Adrenal gland (tissue), 12 donors: ENCODE results near the gene RAB6B. TPM values are rescaled to one million over a fixed set of nuclear protein-coding genes. Genes with fewer than 3 reads are reported as not detected.

Source experiments
- DNase-seq, 7 donors: peaks; one replicate each; pipeline ENCODE4 v3.0.0-alpha.2; 2019 to 2020
- H3K27ac ChIP-seq, 5 donors: fragments of 200-600 bp; sonication (generic) in 4 of 5; 1 replicate in 3 of 5; 2 replicates in 2 of 5; pipeline versions ENCODE4 v1.5.1 to v1.8.0; 2016 to 2020; ENCODE audit warnings: mild to moderate bottlenecking in 1 of 5
- H3K27me3 ChIP-seq: fragments of 200-600 bp; 2 replicates; pipeline ENCODE4 v1.8.0; 2021
- H3K36me3 ChIP-seq, 2 donors: fragments of 200-600 bp; replicated peaks in 1 of 2; 1 replicate in 1 of 2; 2 replicates in 1 of 2; pipeline versions ENCODE4 v1.5.1 to v1.8.0; 2018 to 2022
- H3K4me1 ChIP-seq, 2 donors: fragments of 200-600 bp; replicated peaks in 1 of 2; 1 replicate in 1 of 2; 2 replicates in 1 of 2; pipeline versions ENCODE4 v1.5.1 to v1.8.0; 2018 to 2021
- H3K4me3 ChIP-seq, 4 donors: fragments of 200-600 bp; sonication (generic) in 3 of 4; one replicate each; pipeline ENCODE4 v1.5.1; 2016 to 2018
- H3K9me3 ChIP-seq, 3 donors: fragments of 200-600 bp; sonication (generic) in 1 of 3; replicated peaks in 1 of 3; 1 replicate in 2 of 3; 2 replicates in 1 of 3; pipeline versions ENCODE4 v1.5.1 to v1.8.0; 2016 to 2021
- CTCF ChIP-seq, 6 experiments: fragments of 450-650 bp in 4 of 6; fragments of 200-600 bp in 2 of 6; sonication (generic) in 1 of 6; IDR thresholded peaks; 1 replicate in 5 of 6; 2 replicates in 1 of 6; pipeline versions ENCODE4 v1.5.1 to v1.8.0; 2016 to 2021; ENCODE audit warnings: antibody characterized with exemption in 6 of 6, mild to moderate bottlenecking in 2 of 6, moderate library complexity in 1 of 6
- POLR2A ChIP-seq, 2 donors: fragments of 450-650 bp; IDR thresholded peaks; one replicate each; pipeline ENCODE4 v1.6.1; 2017; ENCODE audit warnings: antibody characterized with exemption in 2 of 2, mild to moderate bottlenecking in 2 of 2, moderate library complexity in 1 of 2
- WGBS, 4 donors: extraction: QIAGEN DNeasy Blood & Tissue Kit in 2 of 4; methylation state at CpG; one replicate each; pipeline versions ENCODE4 v1.1.5 to v1.1.7; 2013 to 2017; 5-methylcytosine and 5-hydroxymethylcytosine counted together
- intact Hi-C, 2 donors: fragments of 100-400 bp; cut with DNase I; formaldehyde crosslinking; loops; one replicate each; pipeline versions ENCODE4 v1.14.1 to v1.15.0; 2022 to 2023
- polyA plus RNA-seq, 3 donors: library from polyadenylated mRNA; stranded (reverse); fragments of 200-250 nt in 2 of 3; fragments of 350-450 nt in 1 of 3; fragmentation: Illumina TruSeq in 1 of 3; extraction: RNeasy Lipid Tissue Mini Kit (QIAGEN cat#74804) in 1 of 3; gene quantifications; one replicate each; pipeline ENCODE4 v1.2.3, GENCODE V29; 2013 to 2014
- total RNA-seq, 9 donors: library from RNA; depleted of rRNA in 4 of 9; stranded (reverse); fragments of >200 nt in 4 of 9; fragments of 120-200 nt in 1 of 9; fragmentation: NEBNext Ultra II Directional in 1 of 9; extraction: Animal tissue kit (Norgen Biotek cat#: 25700) in 1 of 9; gene quantifications; one replicate each; pipeline versions ENCODE4 v1.1.0 to v1.2.4, GENCODE V29; 2013 to 2023
- donor health status: healthy with polysubstance abuse.
- donor health status: Bipolar disorder and iron deficiency.
- donor health status: DM: yes; HTN: yes; CAD: no.
- donor health status: DM: no; HTN: no; CAD: no.
- donor health status: DM: no; HTN: no; CAD: no.
- donor health status: DM: yes; HTN: yes; CAD: no.

RAB6B gene
- total and polyA plus RNA-seq, 12 donors: 1.4 to 14.5 (median 4.3) TPM

GRCh38 chr3:133874761-133875438 lies 20.8 kb downstream of the RAB6B start:
- DNase-seq: no peak
- TF ChIP-seq CTCF (IDR thresholded peaks at IDR 0.05): no peak
- no peak for TF ChIP-seq POLR2A (IDR thresholded peaks at IDR 0.05)
- peaks cover 0 to 7% (median 0%) of the 10 kb centered on the region in 3 donors for H3K9me3 ChIP-seq
- no peak overlapping the region for H3K4me3 ChIP-seq
- intact Hi-C loops: no loop called here
- no peaks in the 10 kb centered on the region for H3K27me3 ChIP-seq
- WGBS, 4 donors: 75 to 79% (median 77%) methylated on average over 8 of the region's 8 CpGs
- H3K27ac ChIP-seq: no peak overlapping the region
- no peaks in the 10 kb centered on the region for H3K4me1 ChIP-seq
- H3K36me3 ChIP-seq: no peaks in the 10 kb centered on the region

DNA sequence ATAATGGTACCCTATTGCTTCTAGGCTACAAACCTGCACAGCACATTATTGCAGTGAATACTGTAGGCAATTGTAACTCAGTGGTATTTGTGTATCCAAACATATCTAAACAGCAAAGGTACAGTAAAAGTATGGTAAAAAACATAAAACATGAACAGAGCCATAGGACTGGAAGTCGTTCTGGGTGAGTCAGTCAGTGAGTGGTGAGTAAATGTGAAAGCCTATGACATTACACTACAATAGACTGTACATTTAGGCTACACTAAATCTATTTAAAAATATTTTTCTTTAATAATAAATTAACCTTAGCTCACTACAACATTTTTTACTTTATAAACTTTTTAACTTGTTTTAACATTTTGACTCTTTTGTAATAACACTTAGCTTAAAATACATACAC lies 21.3 kb downstream of the RAB6B start:
- peaks cover 0 to 7% (median 0%) of the 10 kb centered on the region in 3 donors for H3K9me3 ChIP-seq
- no peak for TF ChIP-seq CTCF (IDR thresholded peaks at IDR 0.05)
- no peak for TF ChIP-seq POLR2A (IDR thresholded peaks at IDR 0.05)
- WGBS, 4 donors: 69 to 79% (median 74%) methylated on average over 1 of the region's 1 CpG
- no peak overlapping the region for H3K4me3 ChIP-seq
- H3K27ac ChIP-seq: no peak overlapping the region
- intact Hi-C loops: no loop called here
- no peaks in the 10 kb centered on the region for H3K27me3 ChIP-seq
- no peaks in the 10 kb centered on the region for H3K4me1 ChIP-seq
- no peak for DNase-seq
- H3K36me3 ChIP-seq: no peaks in the 10 kb centered on the region

- DNase-seq: no peak
- no peaks in the 10 kb centered on the region for H3K27me3 ChIP-seq
- intact Hi-C loops: no loop called here
Observed at GRCh38 chr3:133872781-133873180, 22.9 kb downstream of the RAB6B start.

DNA sequence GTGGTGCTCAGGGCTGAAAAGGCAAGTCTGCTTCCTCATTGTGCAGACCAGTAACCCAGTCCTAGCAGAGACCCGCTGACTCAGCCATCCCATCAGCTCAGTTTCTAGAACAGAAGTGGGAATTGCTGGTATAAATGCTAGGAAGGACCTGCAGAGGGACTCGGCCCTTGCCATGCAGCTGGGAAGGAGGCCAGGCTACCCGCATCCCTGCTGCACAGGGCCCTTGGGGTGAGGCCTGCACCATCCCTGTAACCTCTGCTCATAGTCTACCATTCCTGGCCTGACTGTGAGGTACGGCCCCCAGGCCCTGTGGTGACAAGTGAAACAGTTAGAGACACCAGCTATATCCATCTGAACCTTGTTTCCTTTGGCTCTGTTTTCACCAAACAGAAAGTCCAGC lies 23.5 kb downstream of the RAB6B start:
- no peak for DNase-seq
- intact Hi-C loops: no loop called here
- no peak overlapping the region for H3K27ac ChIP-seq
- 90 to 94% (median 92%) methylated on average over 4 of the region's 4 CpGs for WGBS, 4 donors
- H3K27me3 ChIP-seq: no peaks in the 10 kb centered on the region
- no peaks in the 10 kb centered on the region for H3K9me3 ChIP-seq
- H3K4me3 ChIP-seq: no peak overlapping the region
- peaks cover 0 to 5% of the 10 kb centered on the region in 2 donors for H3K4me1 ChIP-seq
- H3K36me3 ChIP-seq: no peaks in the 10 kb centered on the region
- TF ChIP-seq CTCF (IDR thresholded peaks at IDR 0.05): no peak
- no peak for TF ChIP-seq POLR2A (IDR thresholded peaks at IDR 0.05)

More at GRCh38 chr3:133872781-133873180, 22.9 kb downstream of the RAB6B start:
- no peaks in the 10 kb centered on the region for H3K9me3 ChIP-seq
- H3K36me3 ChIP-seq: no peaks in the 10 kb centered on the region
- no peak for TF ChIP-seq CTCF (IDR thresholded peaks at IDR 0.05)
- TF ChIP-seq POLR2A (IDR thresholded peaks at IDR 0.05): no peak
- peaks cover 0 to 5% of the 10 kb centered on the region in 2 donors for H3K4me1 ChIP-seq
- no peak overlapping the region for H3K27ac ChIP-seq
- no peak overlapping the region for H3K4me3 ChIP-seq
- 78 to 97% (median 94%) methylated on average over 7 of the region's 7 CpGs for WGBS, 4 donors
